ENCODE measurements around the gene C2CD3.

The C2CD3 gene

GRCh38 chr11:74018331-74019005 lies 152.3 kb downstream of the C2CD3 start:
- DNase-seq = no peak

GRCh38 chr11:74017631-74018030 lies 153.2 kb downstream of the C2CD3 start:
- DNase-seq = no peak

- no peak for DNase-seq
Measured at GRCh38 chr11:74015919-74016684, 154.7 kb downstream of the C2CD3 start.

- no peak for DNase-seq
Measured at GRCh38 chr11:74014880-74015279, 155.9 kb downstream of the C2CD3 start.

GRCh38 chr11:74013141-74013540 lies 157.7 kb downstream of the C2CD3 start:
- DNase-seq = no peak

GRCh38 chr11:74012074-74012809 lies 158.6 kb downstream of the C2CD3 start:
- DNase-seq = no peak

GRCh38 chr11:74011360-74012073 lies 159.3 kb downstream of the C2CD3 start:
- peak; percentile 32 for DNase-seq

- DNase-seq = no peak
Measured at GRCh38 chr11:74010306-74011300, 160.2 kb downstream of the C2CD3 start.

- no peak for DNase-seq
Measured at GRCh38 chr11:74009675-74010305, 161.0 kb downstream of the C2CD3 start.

- no peak for DNase-seq
Measured at GRCh38 chr11:74009230-74009547, 161.6 kb downstream of the C2CD3 start.

GRCh38 chr11:74008373-74009229 lies 162.2 kb downstream of the C2CD3 start, which contains the start of gene UCP3:
TSS of gene UCP3 (minus strand) at chr11:74009085. CDS start at chr11:74007042, 2,043 bp downstream.
- DNase-seq = no peak

GRCh38 chr11:74007691-74008372 lies 163.0 kb downstream of the C2CD3 start:
- no peak for DNase-seq

GRCh38 chr11:74006743-74007304 lies 164.0 kb downstream of the C2CD3 start:
- no peak for DNase-seq

- DNase-seq = no peak
Measured at GRCh38 chr11:74005721-74006517, 164.9 kb downstream of the C2CD3 start.

GRCh38 chr11:74004759-74005615 lies 165.8 kb downstream of the C2CD3 start:
- DNase-seq = no peak

GRCh38 chr11:74004046-74004695 lies 166.6 kb downstream of the C2CD3 start:
- DNase-seq = no peak

GRCh38 chr11:74002832-74003231 lies 168.0 kb downstream of the C2CD3 start:
- DNase-seq = no peak

All from fibroblast of skin of right biceps (primary cell).